ENCODE results near the gene PIP5K1C. TPM values are rescaled to one million over a fixed set of nuclear protein-coding genes. Genes with fewer than 3 reads are reported as not detected.

The PIP5K1C gene
- total and polyA plus RNA-seq, 2 donors (not counting 1 experiment from before 2014, with no cell fraction given) = 10.4 to 46.7 TPM

DNA sequence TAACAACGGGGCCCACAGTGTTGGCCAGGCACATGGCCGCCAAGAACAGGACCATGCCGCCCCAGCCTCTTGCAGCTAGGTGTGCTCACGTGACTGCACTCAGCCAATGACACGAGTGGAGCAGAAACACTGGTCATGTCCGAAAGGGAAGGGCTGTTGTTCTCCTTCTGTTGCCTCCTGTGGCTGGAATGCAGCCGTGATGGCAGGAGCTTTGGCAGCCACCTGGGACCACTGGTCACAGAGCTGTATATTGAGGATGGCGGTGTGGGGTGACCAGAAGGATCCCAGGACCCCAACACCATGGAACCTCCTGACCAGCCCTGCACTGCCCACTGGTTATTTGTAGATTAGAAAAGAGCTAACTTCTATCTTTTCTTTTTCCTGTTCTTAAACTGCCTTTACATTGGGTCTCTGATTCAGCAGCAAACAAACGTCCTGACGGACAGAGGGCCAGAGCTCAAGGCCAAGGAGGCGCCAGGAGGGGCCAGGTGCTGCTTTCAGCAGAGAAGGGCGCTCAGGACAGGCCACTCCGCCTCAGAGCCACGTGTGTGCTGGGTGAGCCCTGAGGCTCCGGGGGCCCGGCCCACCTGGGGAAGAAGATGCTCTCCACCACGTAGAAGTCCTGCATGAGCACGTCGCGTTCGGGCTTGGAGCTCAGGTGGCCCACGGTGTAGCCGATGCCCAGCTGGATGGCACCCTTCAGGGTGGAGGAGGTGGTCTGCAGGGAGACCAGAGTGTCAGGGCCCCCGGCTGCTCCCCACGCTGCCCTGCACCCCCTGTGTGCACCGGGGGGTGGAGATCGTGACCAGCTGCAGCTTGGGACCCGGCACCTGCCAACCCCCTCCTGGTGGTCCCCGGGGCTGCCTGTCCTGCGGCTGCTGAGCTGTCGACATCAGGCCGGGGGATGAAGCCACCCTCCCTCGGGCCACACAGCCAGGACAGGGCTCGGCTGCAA lies 38.7 kb downstream of the PIP5K1C start:
- 91% methylated on average over 32 of the region's 34 CpGs for WGBS (ENCODE audit: insufficient coverage)
- Mint-ChIP-seq H3K9me3 (ENCODE audit: insufficient read depth) (no peaks in the 10 kb centered on the region), H3K4me3 (no peak overlapping the region), H3K4me1 (peaks cover 31% of the 10 kb centered on the region), H3K27ac (no peak overlapping the region), H3K27me3 (no peaks in the 10 kb centered on the region)
- Histone ChIP-seq H3K27me3 (replicated peaks in 1 of 4; ENCODE audit: control extremely low read depth in 1 of 4, control insufficient read depth in 3 of 4, insufficient read depth in 4 of 4, low read length in 3 of 4) (no peaks in the 10 kb centered on the region), H3K9me3 (ENCODE audit: control extremely low read depth in 1 of 3, control insufficient read depth in 2 of 3, insufficient read depth in 1 of 3, low read length in 2 of 3) (peaks cover 0 to 20% (median 3%) of the 10 kb centered on the region in 3 donors), H3K4me3 (ENCODE audit: control extremely low read depth in 1 of 5, extremely low read depth in 1 of 5, insufficient read depth in 1 of 5, low read depth in 2 of 5, low read length in 4 of 5) (no peak overlapping the region), H3K9ac (ENCODE audit: low read length) (no peak overlapping the region), H3K4me1 (ENCODE audit: control insufficient read depth in 2 of 2, insufficient read depth in 2 of 2, low read length in 2 of 2) (peaks cover 17 to 23% of the 10 kb centered on the region in 2 donors), H3K4me2 (replicated peaks; ENCODE audit: low read depth, low read length, poor library complexity, severe bottlenecking) (no peak overlapping the region), H3K79me2 (ENCODE audit: control insufficient read depth, insufficient read depth, low read length) (peaks cover 24% of the 10 kb centered on the region), H3K27ac (ENCODE audit: low read length in 2 of 2) (no peak overlapping the region), H3K36me3 (replicated peaks in 1 of 2; ENCODE audit: control extremely low read depth in 1 of 2, control insufficient read depth in 1 of 2, extremely low read depth in 1 of 2, insufficient read depth in 2 of 2, low read length in 1 of 2) (peaks cover 0 to 18% of the 10 kb centered on the region in 2 experiments), H4K20me1 (ENCODE audit: control insufficient read depth, insufficient read depth, low read length, poor library complexity, severe bottlenecking) (peaks cover 7% of the 10 kb centered on the region), H2AFZ (ENCODE audit: insufficient read depth, low read depth, low read length, poor library complexity, severe bottlenecking) (no peak overlapping the region)
- ChIA-PET CTCF (interaction anchor here (1.0 to 1.3 kb wide), 7 partner anchors 27 to 45 kb away, joined by 3 to 5 read pairs (median 4); partner anchors contain the start of gene PIP5K1C), POLR2A (interaction anchor here (0.6 kb wide), 2 partner anchors 11 to 67 kb away, joined by 3 read pairs; no protein-coding TSS in a partner anchor)
- ATAC-seq (ENCODE audit: low read depth) (no peak), DNase-seq (no peak)
- TF ChIP-seq, protein P1, sequence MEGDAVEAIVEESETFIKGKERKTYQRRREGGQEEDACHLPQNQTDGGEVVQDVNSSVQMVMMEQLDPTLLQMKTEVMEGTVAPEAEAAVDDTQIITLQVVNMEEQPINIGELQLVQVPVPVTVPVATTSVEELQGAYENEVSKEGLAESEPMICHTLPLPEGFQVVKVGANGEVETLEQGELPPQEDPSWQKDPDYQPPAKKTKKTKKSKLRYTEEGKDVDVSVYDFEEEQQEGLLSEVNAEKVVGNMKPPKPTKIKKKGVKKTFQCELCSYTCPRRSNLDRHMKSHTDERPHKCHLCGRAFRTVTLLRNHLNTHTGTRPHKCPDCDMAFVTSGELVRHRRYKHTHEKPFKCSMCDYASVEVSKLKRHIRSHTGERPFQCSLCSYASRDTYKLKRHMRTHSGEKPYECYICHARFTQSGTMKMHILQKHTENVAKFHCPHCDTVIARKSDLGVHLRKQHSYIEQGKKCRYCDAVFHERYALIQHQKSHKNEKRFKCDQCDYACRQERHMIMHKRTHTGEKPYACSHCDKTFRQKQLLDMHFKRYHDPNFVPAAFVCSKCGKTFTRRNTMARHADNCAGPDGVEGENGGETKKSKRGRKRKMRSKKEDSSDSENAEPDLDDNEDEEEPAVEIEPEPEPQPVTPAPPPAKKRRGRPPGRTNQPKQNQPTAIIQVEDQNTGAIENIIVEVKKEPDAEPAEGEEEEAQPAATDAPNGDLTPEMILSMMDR (IDR thresholded peaks at IDR 0.05) = no peak
- no peak for TF ChIP-seq EZH2 (IDR thresholded peaks at IDR 0.05; ENCODE audit: borderline replicate concordance, insufficient read depth, low read depth, low read length, poor library complexity, severe bottlenecking)
- intact Hi-C loops (cut with micrococcal nuclease) = no loop called here

Measured in B cell (primary cell).